Lower lobe of right lung (tissue), 2 donors: ENCODE results near the gene MACROD2. TPM values are rescaled to one million over a fixed set of nuclear protein-coding genes. Genes with fewer than 3 reads are reported as not detected.
"Not testable (repeated sequence)": the region's sequence is repeated elsewhere in the genome, so short reads cannot be mapped to it uniquely, and the experiment has no call there.

ENCODE experiments used
- ATAC-seq, 2 donors: fragments of 200-7000 bp; cut with Tn5 transposase; one replicate each; pipeline ENCODE4 v1.9.1; 2020 to 2022; ENCODE audit warnings: mild to moderate bottlenecking in 2 of 2, moderate library complexity in 2 of 2
- DNase-seq: peaks from one replicate; pipeline ENCODE4 v3.0.0-alpha.2; 2020
- H3K27ac ChIP-seq: fragments of 200-600 bp; one replicate; pipeline ENCODE4 v1.8.0; 2022
- H3K27me3 ChIP-seq: fragments of 200-600 bp; one replicate; pipeline ENCODE4 v1.8.0; 2022; ENCODE audit warnings: low read depth
- H3K36me3 ChIP-seq: fragments of 200-600 bp; one replicate; pipeline ENCODE4 v1.8.0; 2022; ENCODE audit warnings: mild to moderate bottlenecking
- H3K4me1 ChIP-seq: fragments of 200-600 bp; one replicate; pipeline ENCODE4 v1.8.0; 2022
- H3K4me3 ChIP-seq: fragments of 200-600 bp; one replicate; pipeline ENCODE4 v1.8.0; 2022; ENCODE audit warnings: mild to moderate bottlenecking
- H3K9me3 ChIP-seq: fragments of 200-600 bp; one replicate; pipeline ENCODE4 v1.8.0; 2022
- CTCF ChIP-seq: fragments of 200-600 bp; IDR thresholded peaks from one replicate; pipeline ENCODE4 v1.8.0; 2022; ENCODE audit warnings: antibody characterized with exemption, mild to moderate bottlenecking
- intact Hi-C: fragments of 100-400 bp; cut with DNase I; formaldehyde crosslinking; loops from one replicate; pipeline ENCODE4 v1.11.0; 2022
- total RNA-seq: library from RNA; stranded (reverse); fragmentation: NEBNext Ultra II Directional; extraction: Animal tissue kit (Norgen Biotek cat#: 25700); gene quantifications from one replicate; pipeline ENCODE4 v1.2.1, GENCODE V29; 2021
- donor health status: DM: no; HTN: yes; CAD: no; lungs with severe emphysema.

MACROD2 gene
- total RNA-seq, 1 donor from 2014 or later: 73.0 TPM

GRCh38 chr20:14036567-14036966 lies 41.3 kb downstream of the MACROD2 start:
- no peak for DNase-seq
- intact Hi-C loops: no loop called here
- no peak for TF ChIP-seq CTCF

GRCh38 chr20:14044712-14045276 lies 49.5 kb downstream of the MACROD2 start:
- H3K27me3 ChIP-seq, intact Hi-C loops, H3K27ac ChIP-seq, H3K9me3 ChIP-seq, H3K4me1 ChIP-seq, DNase-seq, H3K36me3 ChIP-seq, H3K4me3 ChIP-seq, ATAC-seq: not testable (repeated sequence)

More at GRCh38 chr20:14036567-14036966, 41.3 kb downstream of the MACROD2 start:
- H3K27ac ChIP-seq: no peak overlapping the region
- H3K9me3 ChIP-seq: no peaks in the 10 kb centered on the region
- H3K36me3 ChIP-seq: no peaks in the 10 kb centered on the region
- H3K4me3 ChIP-seq: no peak overlapping the region
- no peaks in the 10 kb centered on the region for H3K27me3 ChIP-seq
- no peaks in the 10 kb centered on the region for H3K4me1 ChIP-seq
- no peak for ATAC-seq

GRCh38 chr20:14046534-14046933 lies 51.2 kb downstream of the MACROD2 start:
- no peak for DNase-seq
- H3K27ac ChIP-seq: no peak overlapping the region
- H3K27me3 ChIP-seq: no peaks in the 10 kb centered on the region
- H3K36me3 ChIP-seq: no peaks in the 10 kb centered on the region
- intact Hi-C loops: no loop called here
- no peak overlapping the region for H3K4me3 ChIP-seq
- ATAC-seq: no peak
- H3K4me1 ChIP-seq: no peaks in the 10 kb centered on the region
- H3K9me3 ChIP-seq: no peaks in the 10 kb centered on the region
- no peak for TF ChIP-seq CTCF

GRCh38 chr20:14049111-14049510 lies 53.8 kb downstream of the MACROD2 start:
- no peak for TF ChIP-seq CTCF
- H3K27me3 ChIP-seq: no peaks in the 10 kb centered on the region
- H3K9me3 ChIP-seq: no peaks in the 10 kb centered on the region
- H3K27ac ChIP-seq: no peak overlapping the region
- no peaks in the 10 kb centered on the region for H3K4me1 ChIP-seq
- intact Hi-C loops: no loop called here
- DNase-seq (no peak), ATAC-seq (no peak)
- no peak overlapping the region for H3K4me3 ChIP-seq
- no peaks in the 10 kb centered on the region for H3K36me3 ChIP-seq

GRCh38 chr20:14051454-14051853 lies 56.1 kb downstream of the MACROD2 start:
- intact Hi-C loops: loop anchor here (10.0 kb wide), 1 partner anchor 237 kb away; no protein-coding TSS in a partner anchor
- Histone ChIP-seq H3K27me3 (no peaks in the 10 kb centered on the region), H3K36me3 (no peaks in the 10 kb centered on the region)

More at GRCh38 chr20:14051454-14051853, 56.1 kb downstream of the MACROD2 start:
- H3K4me1 ChIP-seq: no peaks in the 10 kb centered on the region
- H3K27ac ChIP-seq: no peak overlapping the region
- no peak for DNase-seq
- TF ChIP-seq CTCF: no peak
- no peak for ATAC-seq
- H3K4me3 ChIP-seq: no peak overlapping the region
- no peaks in the 10 kb centered on the region for H3K9me3 ChIP-seq
